RCC 7860 (cell line): ENCODE data around the gene IL4I1.
A peak's percentile ranks its signal among the peaks of the same experiment; 100 is the strongest.
"Not testable (repeated sequence)": the region's sequence is repeated elsewhere in the genome, so short reads cannot be mapped to it uniquely, and the experiment has no call there.

ENCODE experiments used
- DNase-seq: peaks from one replicate; pipeline ENCODE4 v3.0.0-alpha.2; 2015; ENCODE audit warnings: low spot score
- FAIRE-seq: peaks from 2 replicates; lab custom pipeline; 2012; peaks lifted over from hg19 to GRCh38; lab: Jason Lieb, UNC

IL4I1 gene, protein sequence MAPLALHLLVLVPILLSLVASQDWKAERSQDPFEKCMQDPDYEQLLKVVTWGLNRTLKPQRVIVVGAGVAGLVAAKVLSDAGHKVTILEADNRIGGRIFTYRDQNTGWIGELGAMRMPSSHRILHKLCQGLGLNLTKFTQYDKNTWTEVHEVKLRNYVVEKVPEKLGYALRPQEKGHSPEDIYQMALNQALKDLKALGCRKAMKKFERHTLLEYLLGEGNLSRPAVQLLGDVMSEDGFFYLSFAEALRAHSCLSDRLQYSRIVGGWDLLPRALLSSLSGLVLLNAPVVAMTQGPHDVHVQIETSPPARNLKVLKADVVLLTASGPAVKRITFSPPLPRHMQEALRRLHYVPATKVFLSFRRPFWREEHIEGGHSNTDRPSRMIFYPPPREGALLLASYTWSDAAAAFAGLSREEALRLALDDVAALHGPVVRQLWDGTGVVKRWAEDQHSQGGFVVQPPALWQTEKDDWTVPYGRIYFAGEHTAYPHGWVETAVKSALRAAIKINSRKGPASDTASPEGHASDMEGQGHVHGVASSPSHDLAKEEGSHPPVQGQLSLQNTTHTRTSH

DNA sequence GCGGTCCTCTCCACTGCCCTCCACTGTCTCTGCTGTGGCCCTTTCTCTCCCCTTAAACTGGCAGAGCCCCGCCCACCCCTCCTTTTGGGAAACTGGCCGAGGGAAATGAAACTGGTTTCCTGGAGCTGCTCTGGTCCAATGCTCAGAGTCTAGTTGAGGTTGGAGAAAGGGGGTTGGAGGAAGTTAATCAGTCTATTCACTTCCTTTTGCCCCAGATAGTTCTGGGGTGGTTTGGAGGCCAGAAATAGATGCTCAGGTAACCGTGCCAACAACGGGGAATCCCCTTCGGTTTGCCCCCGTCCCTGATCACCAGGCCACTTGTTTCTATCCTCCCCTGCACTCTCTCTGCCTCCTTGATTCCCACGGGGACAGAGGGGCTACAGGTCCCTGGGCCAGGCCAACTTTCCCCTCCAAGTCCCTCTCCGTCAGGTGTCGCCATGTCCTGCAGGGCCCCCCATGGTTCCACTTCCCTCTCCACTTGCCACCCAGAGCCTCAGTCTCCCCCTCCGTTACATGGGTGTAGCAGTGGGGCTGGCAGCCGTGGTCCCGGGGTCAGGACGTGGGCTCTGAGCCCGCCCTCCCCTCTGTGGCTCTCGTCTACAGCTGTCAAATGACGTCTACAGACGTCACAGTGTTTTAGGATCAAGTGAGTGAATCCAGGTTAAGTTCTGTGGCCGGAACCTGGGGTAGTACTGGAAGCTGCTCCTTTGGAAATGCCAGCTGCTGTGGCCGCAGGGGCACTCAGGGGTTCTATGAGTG, at the start of gene IL4I1:
TSS of gene IL4I1 (minus strand) at position 25 of the 759 bp plus-strand sequence. CDS start 727 bp downstream, outside the sequence.
- DNase-seq (peak; percentile 87), FAIRE-seq (peak; percentile 83)

DNA sequence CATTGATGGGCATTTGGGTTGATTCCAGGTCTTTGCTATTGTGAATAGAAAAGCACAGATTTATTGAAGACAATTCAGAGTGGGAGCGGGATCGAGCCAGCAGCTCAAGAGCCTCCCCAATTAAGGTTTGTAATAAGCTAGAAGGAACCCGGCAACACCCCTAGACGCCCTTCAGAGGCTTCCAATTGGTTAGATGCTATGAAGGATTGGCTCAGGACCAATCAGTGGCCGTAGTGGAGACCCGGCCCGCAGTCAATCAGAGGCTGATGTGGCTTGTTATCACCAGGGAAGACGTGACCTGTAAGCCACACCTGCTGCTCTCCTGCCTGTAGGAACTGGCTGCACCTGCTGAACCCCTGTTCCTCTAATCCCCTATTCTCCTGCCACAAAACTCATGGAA, 49.7 kb upstream of the IL4I1 start:
- no peak for FAIRE-seq

DNA sequence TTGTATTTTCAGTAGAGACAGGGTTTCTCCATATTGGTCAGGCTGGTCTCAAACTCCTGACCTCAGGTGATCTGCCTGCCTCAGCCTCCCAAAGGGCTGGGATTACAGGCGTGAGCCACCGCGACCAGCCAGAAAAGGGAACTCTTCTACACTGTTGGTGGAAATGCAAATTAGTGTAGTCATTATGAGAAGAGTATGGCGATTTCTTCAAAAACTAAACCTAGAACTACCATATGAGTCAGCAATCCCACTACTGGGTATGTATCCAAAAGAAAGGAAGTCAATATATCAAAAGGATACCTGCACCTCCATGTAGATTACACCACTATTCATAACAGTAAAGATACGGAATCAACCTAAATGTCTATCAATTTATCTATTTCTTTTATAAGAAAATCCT, 47.9 kb upstream of the IL4I1 start:
- FAIRE-seq: not testable (repeated sequence)

More for the DNA sequence above, 49.7 kb upstream of the IL4I1 start:
- no peak for DNase-seq

DNA sequence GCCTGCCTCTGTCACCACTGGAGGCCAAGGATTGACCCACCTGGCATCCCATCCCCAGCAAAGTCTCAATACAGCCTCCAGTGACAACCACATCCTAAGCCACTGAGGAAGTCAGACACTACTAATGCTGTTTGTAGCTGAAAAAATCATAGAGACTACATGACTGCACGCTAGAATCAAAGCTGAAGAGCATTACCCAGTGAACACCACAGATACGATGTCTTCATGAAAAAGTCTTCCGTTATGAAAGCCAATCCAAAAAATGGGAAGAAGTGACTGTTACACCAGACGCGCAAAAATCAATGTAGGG, 43.8 kb upstream of the IL4I1 start:
- DNase-seq: no peak
- no peak for FAIRE-seq

More for the DNA sequence above, 47.9 kb upstream of the IL4I1 start:
- not testable (repeated sequence) for DNase-seq

DNA sequence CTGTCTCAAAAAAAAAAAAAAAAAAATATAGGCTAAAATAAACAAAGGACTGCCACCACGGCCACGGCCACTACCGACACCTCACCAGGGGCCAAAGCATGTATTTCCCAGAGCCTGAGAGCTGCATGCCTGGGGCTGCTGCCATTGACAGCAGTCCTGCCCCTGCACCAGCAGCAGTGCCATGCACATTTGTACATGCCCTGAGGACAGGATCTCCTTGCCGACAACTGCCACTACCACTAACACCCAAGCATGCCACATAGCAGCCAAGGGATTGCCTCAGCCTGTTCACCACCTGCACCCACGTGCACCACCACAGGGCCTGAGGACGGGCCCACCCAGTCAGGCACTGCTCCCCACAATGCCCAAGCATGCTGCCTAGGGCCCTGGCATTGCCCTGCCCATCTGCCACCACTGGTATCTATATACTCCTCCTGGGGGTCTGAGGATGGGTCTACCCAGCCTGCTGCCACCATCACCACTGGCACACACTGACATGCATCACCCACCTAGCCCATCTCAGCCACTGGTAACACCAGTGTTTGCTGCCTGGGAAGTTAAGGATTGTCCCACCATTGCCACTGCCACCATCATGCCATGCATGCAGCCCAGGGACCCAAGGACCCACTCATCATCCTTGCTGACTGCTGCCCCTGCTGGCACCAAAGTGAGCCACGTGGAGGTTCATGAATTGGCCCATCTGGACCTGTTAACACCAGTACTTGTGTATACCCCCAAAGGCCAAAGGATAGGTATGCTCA, 43.2 kb upstream of the IL4I1 start:
- FAIRE-seq: no peak
- no peak for DNase-seq

DNA sequence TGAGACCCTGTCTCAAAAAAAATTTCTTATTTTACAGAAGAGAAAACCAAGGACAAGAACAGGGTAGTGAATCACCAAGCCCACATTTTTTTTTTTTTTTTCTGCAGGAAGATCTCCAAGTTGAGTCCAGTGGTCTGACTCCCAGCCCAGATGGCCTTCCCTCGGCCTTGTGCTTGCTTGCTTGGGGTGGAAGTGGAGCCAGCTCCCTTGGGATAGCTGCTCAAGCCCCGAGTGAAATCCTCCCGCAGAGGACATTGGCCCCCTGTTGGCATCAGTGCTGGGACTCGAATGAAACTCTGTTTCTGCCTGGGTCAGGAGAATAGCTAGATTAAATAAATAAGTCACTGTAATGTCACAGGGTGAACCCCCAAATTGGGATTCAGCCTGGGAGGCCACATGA, 42.0 kb upstream of the IL4I1 start:
- DNase-seq (no peak), FAIRE-seq (no peak)

DNA sequence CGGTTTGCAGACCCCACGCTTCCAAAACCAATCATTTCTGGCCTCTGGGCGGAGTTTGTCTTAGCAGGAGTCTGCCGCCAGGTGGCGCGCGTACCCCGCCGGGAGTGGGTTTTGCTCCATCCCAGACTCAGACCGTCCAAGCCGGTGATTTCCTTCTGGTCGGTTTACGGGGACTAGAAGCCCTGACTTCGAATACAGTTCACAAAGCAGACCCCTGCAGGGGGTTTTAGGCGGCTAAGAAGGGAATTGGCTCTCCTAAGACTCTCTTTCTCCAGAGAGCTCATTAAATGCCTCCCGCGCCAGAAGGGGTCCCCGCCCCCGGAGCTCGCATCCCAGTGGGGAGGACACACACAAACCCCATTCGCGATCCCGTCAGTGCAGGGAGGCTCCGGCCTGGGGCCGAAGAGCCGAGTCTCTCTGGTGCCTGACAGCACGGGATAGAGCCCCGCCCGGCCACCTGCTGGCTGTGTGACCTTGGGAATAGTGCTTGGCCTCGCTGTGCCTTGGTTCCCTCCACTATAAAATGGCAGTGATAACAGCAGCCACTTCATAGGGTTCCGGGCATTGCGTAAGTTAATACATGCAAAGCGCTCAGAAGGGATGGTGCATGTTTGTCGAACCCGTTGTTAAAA, 41.2 kb upstream of the IL4I1 start:
- peak; percentile 26 for DNase-seq
- no peak for FAIRE-seq

DNA sequence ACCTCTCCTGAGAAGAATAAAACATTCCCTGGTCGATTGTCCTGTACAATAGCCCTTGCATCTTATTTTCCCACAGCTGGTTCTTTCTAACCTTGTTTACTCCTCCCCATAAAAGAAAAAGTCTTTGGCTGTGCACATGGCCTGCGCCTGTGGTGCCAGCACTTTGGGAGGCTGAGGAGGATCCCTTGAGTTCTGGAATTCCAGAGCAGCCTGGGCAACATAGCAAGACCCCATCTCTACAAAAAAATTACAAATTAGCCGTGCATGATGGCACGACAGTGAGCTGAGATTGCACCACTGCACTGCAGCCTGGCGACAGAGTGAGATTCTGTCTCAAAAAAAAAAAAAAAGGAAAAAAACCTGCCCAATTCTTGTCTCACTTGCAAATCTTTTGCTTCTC, 39.9 kb upstream of the IL4I1 start:
- DNase-seq (no peak), FAIRE-seq (no peak)

DNA sequence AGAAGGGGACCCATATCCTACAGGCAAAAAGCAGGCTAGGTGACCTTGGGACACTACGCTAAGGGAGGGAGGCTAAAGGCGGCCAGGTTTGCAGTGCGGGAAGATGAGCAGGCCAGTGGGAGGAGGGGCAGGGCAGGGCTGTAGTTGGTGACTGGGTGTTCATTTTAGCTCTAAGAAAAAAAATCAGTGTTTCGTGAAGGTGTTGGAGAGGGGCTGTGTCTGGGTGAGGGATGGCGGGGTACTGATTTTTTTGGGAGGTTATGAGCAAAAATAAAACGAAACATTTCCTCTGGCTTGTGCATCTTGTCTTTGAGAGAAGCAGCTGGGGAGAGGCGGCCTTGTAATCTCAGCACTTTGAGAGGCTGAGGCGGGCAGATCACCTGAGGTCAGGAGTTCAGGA, 37.0 kb upstream of the IL4I1 start:
- FAIRE-seq (no peak), DNase-seq (no peak)

DNA sequence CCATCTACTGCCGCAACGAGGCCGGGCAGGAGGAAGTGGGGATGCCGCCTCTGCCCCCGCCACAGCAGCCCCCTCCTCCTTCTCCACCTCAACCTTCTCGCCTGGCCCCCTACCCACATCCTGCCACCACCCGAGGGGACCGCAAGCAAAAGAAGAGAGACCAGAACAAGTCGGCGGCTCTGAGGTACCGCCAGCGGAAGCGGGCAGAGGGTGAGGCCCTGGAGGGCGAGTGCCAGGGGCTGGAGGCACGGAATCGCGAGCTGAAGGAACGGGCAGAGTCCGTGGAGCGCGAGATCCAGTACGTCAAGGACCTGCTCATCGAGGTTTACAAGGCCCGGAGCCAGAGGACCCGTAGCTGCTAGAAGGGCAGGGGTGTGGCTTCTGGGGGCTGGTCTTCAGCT, 36.0 kb upstream of the IL4I1 start:
- FAIRE-seq: no peak
- DNase-seq: no peak

DNA sequence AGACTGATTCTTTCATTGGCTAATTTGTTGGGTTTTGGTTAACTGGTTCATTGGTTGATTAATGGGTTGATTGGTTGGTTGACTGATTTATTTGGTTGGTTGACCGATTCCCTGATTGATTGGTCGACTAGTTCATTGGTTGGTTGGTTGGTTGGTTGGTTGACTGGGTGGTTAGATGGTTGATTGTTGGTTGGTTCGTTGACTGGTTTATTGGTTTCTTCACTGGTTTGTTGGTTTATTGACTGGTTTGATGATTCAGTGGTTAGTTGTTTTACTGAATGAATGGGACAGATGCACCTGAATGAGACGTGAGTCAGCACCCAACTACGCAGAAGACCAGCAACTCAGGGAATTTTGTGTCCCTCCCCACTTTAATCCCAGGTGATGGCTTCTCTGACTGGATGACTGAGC, 35.4 kb upstream of the IL4I1 start:
- FAIRE-seq: peak; percentile 74
- DNase-seq: peak; percentile 67

DNA sequence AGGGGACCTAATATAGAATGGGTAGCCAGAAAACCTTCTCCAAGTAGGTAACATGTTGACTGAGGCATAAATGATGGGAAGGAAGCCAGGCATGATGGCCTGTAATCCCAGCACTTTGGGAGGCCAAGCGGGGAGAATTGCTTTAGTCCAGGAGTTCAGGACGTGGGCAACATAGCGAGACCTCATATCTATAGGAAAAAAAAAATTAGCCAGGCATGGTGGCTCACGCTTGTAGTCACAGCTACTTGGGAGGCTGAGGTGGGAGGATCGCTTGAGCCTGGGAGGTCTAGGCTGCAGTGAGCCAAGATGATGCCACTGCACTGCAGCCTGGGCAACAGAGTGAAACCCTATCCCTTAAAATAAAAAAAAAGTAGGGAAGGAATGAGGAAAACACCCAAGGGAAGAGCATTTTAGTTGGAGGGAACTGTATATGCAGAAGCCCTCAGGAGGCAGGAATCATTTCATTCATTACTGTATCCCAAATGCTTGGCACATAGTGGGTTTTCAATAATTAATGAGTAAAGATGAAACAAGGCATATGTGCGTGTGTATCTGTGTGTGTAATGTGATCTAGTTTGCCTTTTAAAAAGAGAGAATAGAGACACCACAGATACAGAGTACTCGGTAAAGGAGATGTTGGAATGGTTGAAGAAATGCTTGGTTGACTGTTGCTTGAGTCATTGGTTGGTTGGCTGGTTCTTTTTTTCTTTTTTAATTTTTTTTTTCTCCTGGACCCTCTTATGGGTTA, 34.8 kb upstream of the IL4I1 start:
- DNase-seq (no peak), FAIRE-seq (no peak)

DNA sequence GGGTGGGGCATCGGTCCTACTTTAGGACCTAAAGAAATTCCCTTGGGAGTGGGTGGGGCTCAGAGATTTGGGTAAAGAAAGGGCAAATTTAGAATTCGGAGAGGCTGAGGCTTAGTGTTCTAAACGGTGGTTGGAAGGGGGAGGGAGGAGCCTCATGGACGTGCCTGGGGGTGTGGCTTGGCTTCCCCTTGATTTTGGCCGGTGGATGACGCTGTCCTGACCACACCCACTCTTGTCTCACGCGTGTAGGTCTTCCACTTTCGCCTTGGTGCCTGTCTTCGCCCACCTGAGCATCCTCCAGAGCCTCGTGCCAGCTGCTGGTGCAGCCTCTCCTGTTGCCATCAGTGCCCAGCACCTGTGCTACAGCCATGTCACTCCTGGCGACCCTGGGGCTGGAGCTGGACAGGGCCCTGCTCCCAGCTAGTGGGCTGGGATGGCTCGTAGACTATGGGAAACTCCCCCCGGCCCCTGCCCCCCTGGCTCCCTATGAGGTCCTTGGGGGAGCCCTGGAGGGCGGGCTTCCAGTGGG, 33.9 kb upstream of the IL4I1 start:
- no peak for DNase-seq
- FAIRE-seq: no peak

DNA sequence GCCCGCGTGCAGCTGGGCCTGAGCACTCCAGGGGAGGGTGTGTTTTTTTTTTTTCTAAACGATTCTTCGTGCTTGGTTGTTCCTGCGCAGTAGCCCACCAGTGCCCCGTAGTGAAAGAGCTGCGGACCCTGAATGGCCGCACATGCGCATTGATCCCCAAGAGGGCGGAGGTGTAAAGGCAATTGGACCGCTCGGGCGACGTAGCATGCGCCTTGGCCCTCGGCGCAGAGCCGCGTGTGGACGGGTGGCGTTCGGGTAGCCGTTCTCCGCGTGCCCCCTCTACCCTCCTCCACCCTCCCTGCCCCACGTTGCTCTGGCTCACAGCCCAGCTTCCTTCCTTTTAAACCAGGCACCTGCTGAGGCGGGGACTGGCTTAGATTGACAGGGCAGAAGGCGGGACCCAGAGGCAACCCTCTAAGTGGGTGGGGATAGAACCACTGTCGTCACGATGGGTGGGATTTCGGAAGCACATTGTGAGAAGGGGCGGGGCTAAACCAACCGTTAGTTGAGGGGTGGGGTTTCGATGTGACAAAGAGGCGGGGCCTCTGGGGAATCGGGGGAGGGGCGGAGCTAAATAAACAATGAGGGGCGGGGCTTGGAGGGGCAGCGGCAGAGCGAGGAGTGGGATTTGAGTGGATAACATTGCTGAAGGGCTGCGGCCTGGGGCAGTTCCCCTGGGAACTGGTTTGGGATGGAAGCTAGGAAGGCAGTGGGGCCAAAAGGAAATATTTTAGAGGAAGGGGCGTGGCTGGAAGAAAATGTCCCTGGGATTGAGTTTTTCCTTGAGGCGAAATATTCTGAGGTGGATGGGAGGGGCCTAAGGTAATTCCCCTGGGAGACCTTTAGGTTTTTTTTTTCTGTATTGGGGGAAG, 33.2 kb upstream of the IL4I1 start:
- peak; percentile 26 for FAIRE-seq

DNA sequence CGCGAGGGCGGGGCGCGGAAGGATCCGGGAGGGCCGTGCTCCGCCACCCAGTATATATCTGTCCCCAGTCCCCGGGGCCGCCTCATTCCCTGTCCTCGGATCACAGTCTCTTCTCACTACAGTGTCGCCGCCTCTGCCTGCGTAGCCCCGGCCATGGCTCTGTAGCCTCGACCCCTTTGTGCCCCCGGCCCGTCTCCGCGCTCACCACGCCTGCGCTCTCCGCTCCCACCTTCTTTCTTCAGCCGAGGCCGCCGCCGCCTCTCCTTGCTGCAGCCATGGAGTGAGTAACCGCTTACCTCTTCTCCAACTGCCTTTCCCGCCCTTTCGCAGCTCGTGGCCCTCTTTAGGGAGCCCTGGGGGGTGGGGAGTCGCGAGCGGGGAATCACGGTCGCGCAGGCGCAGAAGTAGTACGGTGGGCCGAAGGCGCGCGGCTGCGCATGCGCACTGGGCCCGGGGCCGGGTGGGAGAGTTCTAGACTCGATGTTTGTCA, 32.5 kb upstream of the IL4I1 start, which contains the start of the genes ATF5 and NUP62:
TSS of gene ATF5 (plus strand) at position 85 of the 490 bp plus-strand sequence. CDS start 1,646 bp downstream, outside the sequence.
TSS of gene NUP62 (minus strand) at position 384 of the 490 bp plus-strand sequence. CDS start 19,697 bp downstream, outside the sequence.
- FAIRE-seq (no peak), DNase-seq (peak; percentile 74)

More for the DNA sequence above, 33.2 kb upstream of the IL4I1 start:
- DNase-seq: peak; percentile 91

DNA sequence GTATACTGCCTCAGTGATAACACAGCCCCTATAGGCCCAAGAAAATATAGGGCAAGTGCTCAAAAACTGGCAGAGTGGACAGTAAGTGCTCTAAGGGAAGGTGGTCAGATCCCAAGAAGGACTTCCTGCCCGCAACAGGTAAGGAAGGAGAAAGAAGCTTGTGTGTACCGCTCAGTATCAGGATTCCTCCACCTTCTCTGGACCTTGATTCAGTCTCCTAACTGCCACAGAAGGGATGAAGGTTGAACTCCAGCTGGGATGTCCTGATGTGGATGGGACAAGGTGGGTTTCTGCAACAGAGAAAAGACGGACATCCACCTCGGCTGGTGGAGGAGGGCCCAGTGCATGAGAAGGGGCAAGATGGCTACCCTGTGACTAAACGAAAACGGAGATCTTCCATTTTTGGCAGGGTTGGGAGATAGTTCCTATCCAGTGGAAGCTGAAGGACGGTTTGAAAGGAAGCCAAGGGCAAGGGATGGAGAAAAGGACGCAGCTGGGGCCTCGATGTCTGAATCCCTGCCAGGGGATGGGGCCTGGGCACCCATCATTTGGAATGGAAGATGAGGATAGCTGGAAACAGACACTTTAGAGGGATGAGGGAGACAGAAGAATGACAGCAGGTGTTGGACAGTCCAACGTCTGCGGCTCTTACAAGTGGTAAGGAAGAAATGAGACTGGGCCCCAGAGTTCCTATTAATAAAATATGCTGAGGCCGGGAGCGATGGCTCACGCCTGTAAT, 31.0 kb upstream of the IL4I1 start:
- no peak for FAIRE-seq
- no peak for DNase-seq

DNA sequence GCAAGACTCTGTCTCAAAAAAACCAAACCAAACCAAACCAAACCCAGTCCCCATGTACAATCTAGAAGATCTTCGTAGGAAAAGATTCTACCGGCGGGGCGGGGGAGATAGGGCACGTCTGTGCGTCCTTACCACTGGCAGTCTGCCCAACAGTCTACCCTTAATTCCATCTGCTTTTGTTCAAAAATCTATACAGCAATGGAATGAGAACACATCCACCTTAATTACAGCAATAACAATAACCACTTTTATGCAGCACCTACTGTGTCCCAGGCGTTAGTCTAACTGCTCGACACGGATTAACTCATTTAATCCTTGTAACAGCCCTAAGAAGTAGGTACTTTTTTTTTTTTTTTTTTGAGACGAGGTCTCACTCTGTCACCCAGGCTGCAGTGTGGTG, 29.8 kb upstream of the IL4I1 start:
- FAIRE-seq (no peak), DNase-seq (no peak)

DNA sequence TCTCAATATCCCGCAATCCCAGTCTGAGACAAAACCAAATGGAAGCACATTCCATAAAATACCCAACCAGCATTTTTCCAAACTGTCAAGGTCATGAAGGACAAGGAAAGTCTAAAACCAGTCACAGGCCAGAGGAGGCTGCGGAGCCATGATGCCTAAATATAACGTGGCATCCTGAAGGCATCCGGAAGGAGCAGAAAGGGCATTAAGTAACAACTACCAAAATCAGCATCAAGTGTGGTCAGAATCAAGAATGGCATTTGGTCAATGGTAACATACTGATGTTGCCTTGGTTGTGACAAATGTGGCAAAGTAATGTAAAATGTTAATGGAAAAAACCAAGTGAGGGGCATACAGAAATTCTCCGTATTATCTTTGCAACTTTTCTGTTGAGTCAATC, 28.8 kb upstream of the IL4I1 start:
- DNase-seq (no peak), FAIRE-seq (no peak)
